H1 (cell line): Measurements from ENCODE around the gene EIF2S1. TPM values are rescaled to one million over a fixed set of nuclear protein-coding genes. Genes with fewer than 3 reads are reported as not detected.

Experiments used
- ASH2L ChIP-seq: fragments of 200-600, 300-600 bp; sonication (generic); IDR thresholded peaks from one replicate; pipeline ENCODE4 v1.7.1; 2017; ENCODE audit warnings: low read length
- CBX5 ChIP-seq: fragments of 300-800, 300-1000 bp; sonication (generic); IDR thresholded peaks from 2 replicates; pipeline ENCODE4 v1.7.1; 2016; ENCODE audit warnings: antibody characterized with exemption, low read length, low read depth
- CBX8 ChIP-seq: fragments of 300-800, 300-1000 bp; sonication (generic); IDR thresholded peaks from 2 replicates; pipeline ENCODE4 v1.7.1; 2016; ENCODE audit warnings: low read depth, low read length, borderline replicate concordance
- CHD2 ChIP-seq: IDR thresholded peaks from 2 replicates; pipeline ENCODE4 v1.6.1; 2012; ENCODE audit warnings: low read length, improper control_type of control experiment
- EP300 ChIP-seq, 2 experiments: IDR thresholded peaks; 1 replicate in 1 of 2; 2 replicates in 1 of 2; pipeline ENCODE4 v1.6.1; 2011 to 2012; ENCODE audit warnings: low read depth in 2 of 2, low read length in 2 of 2, mild to moderate bottlenecking in 2 of 2, borderline replicate concordance in 1 of 2, inconsistent platforms in 1 of 2, moderate library complexity in 1 of 2
- EZH2 ChIP-seq: fragments of 200-600 bp; sonication (generic); IDR thresholded peaks from 2 replicates; pipeline ENCODE4 v1.7.1; 2012; ENCODE audit warnings: low read depth, mild to moderate bottlenecking, moderate library complexity, low read length, inconsistent platforms; ENCODE audit not compliant: severe bottlenecking
- JUN ChIP-seq: IDR thresholded peaks from 2 replicates; pipeline ENCODE4 v1.6.1; 2011; ENCODE audit warnings: low read depth, mild to moderate bottlenecking, improper control_type of control experiment, low read length
- KDM4A ChIP-seq: IDR thresholded peaks from one replicate; pipeline ENCODE4 v1.7.1; 2012; ENCODE audit warnings: low read depth, mild to moderate bottlenecking, moderate library complexity, low read length, inconsistent platforms; ENCODE audit not compliant: severe bottlenecking
- MAFK ChIP-seq: IDR thresholded peaks from 2 replicates; pipeline ENCODE4 v1.6.1; 2012; ENCODE audit warnings: low read depth, mild to moderate bottlenecking, improper control_type of control experiment, low read length
- NRF1 ChIP-seq: IDR thresholded peaks from 2 replicates; pipeline ENCODE4 v1.6.1; 2011; ENCODE audit warnings: mild to moderate bottlenecking, low read depth, low read length, improper control_type of control experiment
- PHF8 ChIP-seq: fragments of 200-600 bp; sonication (generic); conservative IDR thresholded peaks from 2 replicates; pipeline ENCODE4 v1.7.1; 2012; ENCODE audit warnings: low read depth, mild to moderate bottlenecking, inconsistent platforms, low read length, moderate library complexity
- POLR2A ChIP-seq, 2 experiments: IDR thresholded peaks; 1 replicate in 1 of 2; 2 replicates in 1 of 2; pipeline ENCODE4 v1.6.1; 2011; ENCODE audit warnings: low read depth in 2 of 2, low read length in 2 of 2, mild to moderate bottlenecking in 2 of 2; ENCODE audit errors: control extremely low read depth in 1 of 2
- POLR2AphosphoS5 ChIP-seq: IDR thresholded peaks from 2 replicates; pipeline ENCODE4 v1.6.1; 2011; ENCODE audit warnings: low read depth, low read length
- POU5F1 ChIP-seq: IDR thresholded peaks from 2 replicates; pipeline ENCODE4 v1.6.1; 2011; ENCODE audit warnings: low read depth, mild to moderate bottlenecking, low read length, moderate library complexity
- RBBP5 ChIP-seq: IDR thresholded peaks from 2 replicates; pipeline ENCODE4 v1.7.1; 2012; ENCODE audit warnings: low read depth, mild to moderate bottlenecking, inconsistent platforms, low read length, moderate library complexity, borderline replicate concordance
- RFX5 ChIP-seq: IDR thresholded peaks from 2 replicates; pipeline ENCODE4 v1.6.1; 2011; ENCODE audit warnings: low read depth, low read length, improper control_type of control experiment, borderline replicate concordance
- SIX5 ChIP-seq: IDR thresholded peaks from 2 replicates; pipeline ENCODE4 v1.6.1; 2011; ENCODE audit warnings: mild to moderate bottlenecking, low read depth, low read length
- TAF1 ChIP-seq: IDR thresholded peaks from 2 replicates; pipeline ENCODE4 v1.6.1; 2011; ENCODE audit warnings: mild to moderate bottlenecking, low read depth, low read length
- TAF7 ChIP-seq: optimal IDR thresholded peaks from 2 replicates; pipeline ENCODE3; 2011; ENCODE audit warnings: low read depth, mild to moderate bottlenecking, inconsistent platforms, low read length, moderate library complexity, borderline replicate concordance
- YY1 ChIP-seq: IDR thresholded peaks from 2 replicates; pipeline ENCODE4 v1.6.1; 2011; ENCODE audit warnings: low read depth, mild to moderate bottlenecking, low read length
- polyA plus RNA-seq, 7 experiments: library from polyadenylated mRNA; depleted of rRNA in 3 of 7; stranded (reverse) in 5 of 7; unstranded in 2 of 7; fragments of >200 nt in 5 of 7; fragments of 200-250 nt in 2 of 7; gene quantifications; 1 replicate in 5 of 7; 2 replicates in 1 of 7; 4 replicates in 1 of 7; pipeline versions ENCODE4 v1.2.1 to v1.2.3, GENCODE V29; 2011 to 2013; ENCODE audit warnings: missing spikeins in 2 of 7, mixed read lengths in 2 of 7
- total RNA-seq: library from RNA; stranded (reverse); fragmentation: NEBNext Ultra II Directional; extraction: Animal tissue kit (Norgen Biotek cat#: 25700); gene quantifications from 2 replicates; pipeline ENCODE4 v1.2.1, GENCODE V29; 2021
- TF ChIP-seq, protein P1 (sequence below), 3 experiments: IDR thresholded peaks; 1 replicate in 2 of 3; 2 replicates in 1 of 3; pipeline versions ENCODE4 v1.5.1 to v1.6.1; 2011; ENCODE audit warnings: low read length in 3 of 3, mild to moderate bottlenecking in 3 of 3, inconsistent platforms in 2 of 3, low read depth in 1 of 3, moderate library complexity in 1 of 3; ENCODE audit not compliant: insufficient read depth in 1 of 3; ENCODE audit errors: control extremely low read depth in 1 of 3
- TF ChIP-seq, protein P2 (sequence below): IDR thresholded peaks from 2 replicates; pipeline ENCODE4 v1.6.1; 2011; ENCODE audit warnings: low read depth, mild to moderate bottlenecking, low read length; ENCODE audit not compliant: insufficient read depth

EIF2S1 gene
- total and polyA plus RNA-seq, 2 of the 8 experiments (the other 6 are each of a cell fraction or from before 2014, with no cell fraction given): 35.1 to 146 TPM

DNA sequence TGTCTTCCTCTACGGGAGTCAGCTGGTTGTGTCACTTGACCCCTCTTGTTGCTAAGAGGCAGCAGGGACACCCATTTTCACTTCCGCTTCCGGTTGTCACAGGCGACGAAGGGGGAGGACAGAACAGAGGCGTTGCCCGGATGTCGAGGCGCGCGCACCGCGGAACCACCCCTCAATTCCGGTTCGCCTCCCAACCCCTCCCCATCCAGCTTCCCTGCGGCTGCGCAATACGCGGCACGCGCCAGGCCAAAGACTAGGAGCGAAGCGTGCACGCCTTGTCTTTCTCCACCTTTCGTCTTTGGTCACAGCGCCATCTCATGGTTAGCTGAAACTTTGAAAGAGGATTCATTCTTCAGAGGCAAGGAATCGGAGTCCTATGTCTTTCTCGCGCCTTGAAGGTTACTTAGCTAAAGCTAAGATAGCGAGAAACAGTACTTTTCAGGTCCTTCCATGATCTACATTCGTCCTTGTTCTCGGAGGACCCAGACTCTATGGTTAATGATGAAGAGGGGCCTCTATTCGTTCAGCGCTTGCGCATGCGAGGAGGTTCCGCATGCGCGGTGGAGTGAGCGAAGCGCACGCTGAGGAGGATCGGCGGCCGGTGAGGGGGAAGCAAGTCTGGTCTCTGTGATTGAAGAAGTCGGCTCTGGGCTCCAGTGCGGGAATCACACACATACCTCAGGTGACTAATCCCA, at the start of gene EIF2S1, which contains the start of gene ATP6V1D (continued):
- TF ChIP-seq EP300 (IDR thresholded peaks at IDR 0.05; ENCODE audit: borderline replicate concordance in 1 of 2, low read depth in 2 of 2, low read length in 2 of 2): no peak; a peak in 1 of 3 replicates
- no peak for TF ChIP-seq SIX5
- TF ChIP-seq KDM4A: peak; percentile 62
- peak; percentile 83 for TF ChIP-seq NRF1
- peak; percentile 90 for TF ChIP-seq TAF1
- TF ChIP-seq POLR2AphosphoS5: peak; percentile 87
- TF ChIP-seq CHD2: no peak
- no peak for TF ChIP-seq RFX5
- TF ChIP-seq TAF7: peak; percentile 3
- TF ChIP-seq MAFK: no peak
- TF ChIP-seq PHF8: peak; percentile 90
- peak; percentile 2; the same call in 1 of the 2 replicates for TF ChIP-seq YY1
- no peak for TF ChIP-seq ASH2L
- TF ChIP-seq, protein P1, sequence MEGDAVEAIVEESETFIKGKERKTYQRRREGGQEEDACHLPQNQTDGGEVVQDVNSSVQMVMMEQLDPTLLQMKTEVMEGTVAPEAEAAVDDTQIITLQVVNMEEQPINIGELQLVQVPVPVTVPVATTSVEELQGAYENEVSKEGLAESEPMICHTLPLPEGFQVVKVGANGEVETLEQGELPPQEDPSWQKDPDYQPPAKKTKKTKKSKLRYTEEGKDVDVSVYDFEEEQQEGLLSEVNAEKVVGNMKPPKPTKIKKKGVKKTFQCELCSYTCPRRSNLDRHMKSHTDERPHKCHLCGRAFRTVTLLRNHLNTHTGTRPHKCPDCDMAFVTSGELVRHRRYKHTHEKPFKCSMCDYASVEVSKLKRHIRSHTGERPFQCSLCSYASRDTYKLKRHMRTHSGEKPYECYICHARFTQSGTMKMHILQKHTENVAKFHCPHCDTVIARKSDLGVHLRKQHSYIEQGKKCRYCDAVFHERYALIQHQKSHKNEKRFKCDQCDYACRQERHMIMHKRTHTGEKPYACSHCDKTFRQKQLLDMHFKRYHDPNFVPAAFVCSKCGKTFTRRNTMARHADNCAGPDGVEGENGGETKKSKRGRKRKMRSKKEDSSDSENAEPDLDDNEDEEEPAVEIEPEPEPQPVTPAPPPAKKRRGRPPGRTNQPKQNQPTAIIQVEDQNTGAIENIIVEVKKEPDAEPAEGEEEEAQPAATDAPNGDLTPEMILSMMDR (IDR thresholded peaks at IDR 0.05; ENCODE audit: control extremely low read depth in 1 of 3, insufficient read depth in 1 of 3, low read depth in 1 of 3, low read length in 3 of 3): peak; percentile 43 to 94 (median 48)
- TF ChIP-seq JUN: no peak
- TF ChIP-seq, protein P2, sequence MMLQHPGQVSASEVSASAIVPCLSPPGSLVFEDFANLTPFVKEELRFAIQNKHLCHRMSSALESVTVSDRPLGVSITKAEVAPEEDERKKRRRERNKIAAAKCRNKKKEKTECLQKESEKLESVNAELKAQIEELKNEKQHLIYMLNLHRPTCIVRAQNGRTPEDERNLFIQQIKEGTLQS: peak; percentile 46; the same call in 1 of the 2 replicates
- peak; percentile 80 to 81 for TF ChIP-seq POLR2A (IDR thresholded peaks at IDR 0.05; ENCODE audit: control extremely low read depth in 1 of 2, low read depth in 2 of 2, low read length in 2 of 2)
- TF ChIP-seq CBX5: no peak
- no peak for TF ChIP-seq CBX8
- TF ChIP-seq EZH2: no peak
- no peak for TF ChIP-seq POU5F1
- peak; percentile 22; the same call in 1 of the 2 replicates for TF ChIP-seq RBBP5
